ENCODE data around the gene MSLN.

- TF ChIP-seq CTCF (IDR thresholded peaks at IDR 0.05) = no peak
- no peak for TF ChIP-seq POLR2A (IDR thresholded peaks at IDR 0.05)
Measured at GRCh38 chr16:797120-797420, 36.5 kb downstream of the MSLN start.
